ENCODE measurements around the gene AACS.

DNA sequence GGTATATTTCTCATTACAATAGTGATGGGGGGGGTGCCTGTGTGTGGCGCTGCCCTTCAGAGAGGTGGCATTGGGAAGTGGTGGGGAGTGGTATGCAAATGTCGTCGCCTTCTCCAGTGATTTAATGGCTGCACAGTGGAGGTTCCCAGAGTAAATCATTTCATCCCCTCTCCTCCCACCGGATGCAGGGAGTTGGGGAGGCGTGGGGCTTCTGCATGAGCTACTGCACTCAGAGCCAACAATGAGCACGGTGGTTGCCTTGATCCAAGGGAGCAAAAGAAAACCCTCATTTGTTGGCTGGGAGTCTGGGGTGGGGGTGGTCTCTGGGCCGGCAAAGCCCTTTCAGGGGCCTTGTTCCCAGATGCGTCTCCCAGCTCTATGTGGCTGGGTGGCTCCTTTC, 124.3 kb downstream of the AACS start:
- TF ChIP-seq POLR2A (IDR thresholded peaks at IDR 0.05; ENCODE audit: low read depth, low read length) = no peak
- no peak for TF ChIP-seq TAF1 (IDR thresholded peaks at IDR 0.05; ENCODE audit: low read depth, low read length)

All from GM12891 (cell line).